ENCODE data around the gene RGS17. TPM values are rescaled to one million over a fixed set of nuclear protein-coding genes. Genes with fewer than 3 reads are reported as not detected.

Gene RGS17
- total and polyA plus RNA-seq, 2 of the 13 experiments (the other 11 are each of a cell fraction or from before 2014, with no cell fraction given) = 0.04 TPM; not detected in 1

GRCh38 chr6:152983637-152984512, 147.2 kb downstream of the RGS17 start (continued):
- no peak for TF ChIP-seq ZBTB40 (IDR thresholded peaks at IDR 0.05)
- TF ChIP-seq ZBTB40 (CRISPR knock-in tag; IDR thresholded peaks at IDR 0.05) = peak; percentile 8; the same call in 1 of the 2 replicates
- TF ChIP-seq MED8 (CRISPR knock-in tag; IDR thresholded peaks at IDR 0.05; ENCODE audit: insufficient replicate concordance) = peak; percentile 74
- TF ChIP-seq BCL6 (CRISPR knock-in tag; IDR thresholded peaks at IDR 0.05) = no peak
- no peak for TF ChIP-seq REL (CRISPR knock-in tag; conservative IDR thresholded peaks at IDR 0.05)
- TF ChIP-seq KLF16 (CRISPR knock-in tag; IDR thresholded peaks at IDR 0.05) = no peak; a peak in 1 of 4 replicates
- peak; percentile 88; the same call in 1 of the 2 replicates for TF ChIP-seq RNF219 (CRISPR knock-in tag; IDR thresholded peaks at IDR 0.05)
- TF ChIP-seq, protein P1, sequence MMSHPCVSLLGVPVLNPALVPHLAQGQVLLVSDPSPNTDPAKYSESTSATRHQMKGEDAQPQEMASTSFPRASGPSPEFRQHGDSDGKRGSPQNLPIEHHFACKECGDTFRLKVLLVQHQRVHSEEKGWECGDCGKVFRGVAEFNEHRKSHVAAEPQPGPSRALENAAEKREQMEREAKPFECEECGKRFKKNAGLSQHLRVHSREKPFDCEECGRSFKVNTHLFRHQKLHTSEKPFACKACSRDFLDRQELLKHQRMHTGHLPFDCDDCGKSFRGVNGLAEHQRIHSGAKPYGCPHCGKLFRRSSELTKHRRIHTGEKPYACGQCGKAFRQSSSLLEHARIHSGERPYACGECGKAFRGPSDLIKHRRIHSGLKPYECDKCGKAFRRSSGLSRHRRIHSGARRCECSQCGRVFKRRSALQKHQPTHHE (CRISPR knock-in tag; IDR thresholded peaks at IDR 0.05; ENCODE audit: borderline replicate concordance) = peak; percentile 41; the same call in 1 of the 2 replicates
- no peak for TF ChIP-seq ZNF138 (CRISPR knock-in tag; IDR thresholded peaks at IDR 0.05; ENCODE audit: low read depth)
- TF ChIP-seq KLF9 (CRISPR knock-in tag; IDR thresholded peaks at IDR 0.05; ENCODE audit: low read depth) = no peak
- TF ChIP-seq ZSCAN12 (CRISPR knock-in tag; IDR thresholded peaks at IDR 0.05) = no peak; the same call in 1 of the 2 replicates
- peak; percentile 36; the same call in 1 of the 2 replicates for TF ChIP-seq ZMYM4 (CRISPR knock-in tag; IDR thresholded peaks at IDR 0.05)
- TF ChIP-seq NR0B2 (CRISPR knock-in tag; IDR thresholded peaks at IDR 0.05) = no peak
- peak; percentile 55; the same call in 1 of the 2 replicates for TF ChIP-seq GABPB1 (CRISPR knock-in tag; IDR thresholded peaks at IDR 0.05)
- TF ChIP-seq TRIM24 (CRISPR knock-in tag; IDR thresholded peaks at IDR 0.05) = no peak
